ENCODE measurements around the gene TCERG1L.
"Not testable (repeated sequence)": the region's sequence is repeated elsewhere in the genome, so short reads cannot be mapped to it uniquely, and the experiment has no call there.

The TCERG1L gene

DNA sequence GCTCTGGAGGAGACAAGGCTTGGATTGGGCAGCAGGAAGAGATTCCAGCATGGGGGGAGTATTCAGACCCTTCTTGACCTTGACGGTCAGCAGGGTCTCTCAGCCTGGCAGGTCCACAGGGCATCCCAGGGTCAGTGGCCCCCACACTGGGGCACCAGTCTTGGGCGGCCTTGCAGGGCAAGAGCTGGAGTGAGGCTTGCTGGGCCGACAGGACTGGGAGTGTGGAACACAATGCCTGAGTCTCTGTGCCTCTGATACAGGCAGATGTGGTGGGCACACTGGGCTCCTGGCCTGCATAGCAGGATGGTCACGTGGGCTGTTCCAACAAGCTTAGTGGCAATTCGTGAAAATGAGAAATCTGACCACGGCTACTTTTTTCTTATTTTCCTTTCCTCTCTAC is 229.7 kb downstream of the TCERG1L start:
- DNase-seq = no peak

DNA sequence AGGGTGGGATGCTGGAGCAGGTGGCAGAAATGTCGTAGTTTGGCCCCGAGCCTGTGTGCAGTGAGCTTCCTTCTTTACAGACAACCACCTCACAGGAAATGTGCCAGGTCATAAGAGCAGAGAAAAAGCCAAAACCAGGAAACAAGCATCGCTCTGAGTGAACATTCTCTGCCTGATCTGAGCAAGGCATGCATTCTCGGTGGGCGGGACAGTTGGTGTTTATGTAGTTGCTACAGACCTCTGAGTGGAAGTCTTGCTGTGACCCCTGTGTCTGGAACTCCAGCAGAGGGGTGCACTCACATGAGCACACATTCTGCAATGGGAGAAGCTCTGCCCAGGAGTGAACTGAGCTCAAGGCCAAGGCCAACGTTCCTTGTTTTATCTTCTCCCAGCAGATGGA is 230.1 kb downstream of the TCERG1L start:
- no peak for DNase-seq

DNA sequence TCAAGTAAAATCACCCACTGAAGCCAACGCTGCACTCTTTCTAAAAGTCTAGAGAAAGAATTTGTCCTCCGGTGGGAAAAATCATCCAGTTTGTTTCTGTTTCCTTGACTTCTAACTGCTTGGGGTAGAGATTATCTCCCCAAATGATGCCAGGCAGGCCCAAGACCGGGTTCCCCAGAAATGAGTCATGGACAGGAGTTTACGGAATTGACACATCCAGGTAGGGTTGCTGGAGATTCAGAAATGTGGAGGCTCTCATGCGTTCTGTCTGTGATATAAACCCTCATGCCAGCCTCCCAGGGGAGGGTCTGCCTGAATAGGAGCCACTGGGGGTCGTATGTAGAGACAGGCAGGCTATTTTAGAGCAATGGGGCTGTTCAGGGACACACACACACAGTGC is 230.9 kb downstream of the TCERG1L start:
- DNase-seq = no peak

DNA sequence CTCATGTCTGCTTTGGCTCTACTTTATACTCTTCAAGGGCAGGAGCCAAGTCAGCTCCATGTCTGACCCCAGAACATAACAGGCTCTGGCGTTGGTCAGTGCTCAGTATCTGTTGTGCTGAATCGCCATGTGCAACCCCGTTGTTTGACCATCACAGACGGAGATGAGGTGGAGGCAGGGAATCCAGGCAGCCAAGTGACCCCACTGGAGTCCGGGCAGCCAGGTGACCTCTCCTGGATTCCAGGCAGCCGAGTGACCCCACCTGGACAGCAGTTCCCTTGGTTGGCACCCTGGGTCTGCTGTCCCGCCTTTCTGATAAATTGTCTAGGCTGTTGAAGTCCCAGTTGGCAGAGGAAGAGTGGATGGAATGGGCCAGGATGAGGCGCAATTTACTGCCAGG is 232.2 kb downstream of the TCERG1L start:
- no peak for DNase-seq

DNA sequence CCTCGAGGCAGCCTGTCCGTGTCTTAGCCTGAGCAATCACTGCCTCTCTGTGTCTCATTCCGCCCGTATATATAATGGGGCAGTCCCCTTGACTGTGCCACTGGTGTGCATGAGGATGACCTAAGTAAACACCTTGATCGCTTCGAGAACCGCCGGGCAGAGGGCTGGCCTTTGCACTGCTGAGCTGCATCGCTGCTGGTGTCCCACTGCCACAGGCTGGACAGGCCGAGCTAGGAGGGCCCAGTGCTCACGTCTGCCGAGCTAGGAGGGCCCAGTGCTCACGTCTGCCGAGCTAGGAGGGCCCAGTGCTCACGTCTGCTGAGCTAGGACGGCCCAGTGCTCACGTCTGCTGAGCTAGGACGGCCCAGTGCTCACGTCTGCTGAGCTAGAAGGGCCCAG is 232.6 kb downstream of the TCERG1L start:
- DNase-seq = not testable (repeated sequence)

DNA sequence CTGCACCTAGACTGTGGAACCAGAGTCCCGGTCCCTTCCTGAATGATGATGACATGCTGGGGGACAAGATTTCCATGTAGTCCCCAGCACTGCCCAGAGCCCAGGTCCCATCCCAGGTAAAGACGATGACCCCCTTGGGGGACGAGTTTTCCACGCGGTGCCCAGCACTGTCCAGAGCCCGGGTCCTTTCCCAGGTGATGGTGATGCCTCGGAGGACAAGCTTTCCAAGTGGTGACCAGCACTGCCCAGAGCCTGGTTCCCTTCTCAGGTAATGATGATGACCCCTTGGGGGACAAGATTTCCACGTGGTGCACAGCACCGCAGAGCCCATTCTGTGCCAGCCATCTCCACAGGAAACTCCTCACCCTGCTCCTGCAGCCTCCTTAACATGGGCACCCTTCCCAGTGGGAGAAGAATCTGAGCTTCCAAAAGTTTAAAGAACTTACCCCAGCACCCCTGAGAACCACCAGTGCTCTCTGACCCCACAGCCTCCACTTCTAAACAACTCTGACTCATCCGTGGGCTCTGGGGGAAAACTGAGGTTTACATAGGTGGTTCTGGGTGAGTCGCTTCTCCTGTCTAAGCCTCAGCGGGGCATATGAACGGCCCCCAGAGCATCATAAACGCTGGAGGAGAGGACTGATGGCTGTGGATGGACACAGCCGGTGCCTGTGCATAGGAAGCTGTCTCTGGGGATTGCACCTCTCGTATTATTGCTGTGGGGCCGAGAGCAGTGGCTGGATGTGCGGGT is 233.2 kb downstream of the TCERG1L start:
- no peak for DNase-seq

DNA sequence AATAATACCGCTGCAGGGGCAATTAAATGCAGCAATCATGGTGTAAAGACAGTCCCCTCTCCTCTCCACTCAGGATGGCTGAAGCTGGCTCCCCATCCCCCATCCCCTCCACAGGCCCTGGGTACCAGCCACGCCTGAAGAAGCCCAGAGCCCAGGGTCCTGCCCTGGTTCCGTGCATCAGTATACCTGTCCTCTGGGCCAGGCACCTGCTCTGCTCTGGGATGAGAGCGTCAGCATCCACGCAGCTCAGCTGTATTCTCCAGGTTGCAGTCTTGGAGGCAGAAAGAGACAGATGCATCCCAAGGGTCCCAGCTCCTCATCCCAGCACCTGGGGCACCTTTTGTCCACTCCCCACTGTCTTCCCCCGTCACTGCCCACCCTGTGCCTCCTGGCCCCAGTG is 233.8 kb downstream of the TCERG1L start:
- no peak for DNase-seq

DNA sequence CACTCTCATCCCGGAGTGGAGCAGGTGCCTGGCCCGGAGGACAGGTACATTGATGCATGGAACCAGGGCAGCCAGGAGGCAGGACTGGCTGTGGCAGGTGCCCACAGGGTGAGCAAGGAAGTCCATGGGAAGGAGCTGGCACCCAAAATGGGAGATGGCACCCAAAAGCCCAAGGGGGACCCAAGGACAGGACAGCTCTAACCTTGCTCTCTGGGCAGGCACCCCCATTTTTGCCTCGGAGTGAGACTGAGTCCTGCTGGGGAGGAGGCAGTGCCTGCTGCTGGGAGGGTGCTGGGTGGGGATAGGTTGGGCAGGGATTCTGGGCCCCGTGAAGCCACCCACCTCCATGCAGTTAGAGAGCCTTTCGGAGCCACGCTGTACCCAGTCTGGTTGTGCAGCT is 234.5 kb downstream of the TCERG1L start:
- no peak for DNase-seq

DNA sequence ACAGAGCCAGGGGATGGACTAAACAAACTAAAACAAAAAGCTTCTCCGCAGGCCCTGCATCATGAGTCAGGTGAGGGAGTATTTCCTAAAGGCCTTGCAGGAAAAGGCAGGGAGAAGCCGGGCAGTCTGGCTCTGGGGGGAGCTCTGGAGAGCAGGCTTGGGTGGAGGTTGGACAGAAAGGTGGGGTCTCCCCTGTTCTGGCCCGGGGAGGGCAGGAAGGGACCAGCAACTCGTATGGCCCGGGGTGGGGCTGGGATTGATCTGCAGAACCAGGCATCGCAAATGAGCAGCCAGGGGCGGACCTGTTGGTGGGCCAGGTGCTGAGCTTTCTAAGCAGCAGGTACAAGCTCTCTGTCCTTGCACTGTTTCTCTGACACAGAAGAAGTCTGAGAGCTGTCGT is 235.2 kb downstream of the TCERG1L start:
- no peak for DNase-seq

DNA sequence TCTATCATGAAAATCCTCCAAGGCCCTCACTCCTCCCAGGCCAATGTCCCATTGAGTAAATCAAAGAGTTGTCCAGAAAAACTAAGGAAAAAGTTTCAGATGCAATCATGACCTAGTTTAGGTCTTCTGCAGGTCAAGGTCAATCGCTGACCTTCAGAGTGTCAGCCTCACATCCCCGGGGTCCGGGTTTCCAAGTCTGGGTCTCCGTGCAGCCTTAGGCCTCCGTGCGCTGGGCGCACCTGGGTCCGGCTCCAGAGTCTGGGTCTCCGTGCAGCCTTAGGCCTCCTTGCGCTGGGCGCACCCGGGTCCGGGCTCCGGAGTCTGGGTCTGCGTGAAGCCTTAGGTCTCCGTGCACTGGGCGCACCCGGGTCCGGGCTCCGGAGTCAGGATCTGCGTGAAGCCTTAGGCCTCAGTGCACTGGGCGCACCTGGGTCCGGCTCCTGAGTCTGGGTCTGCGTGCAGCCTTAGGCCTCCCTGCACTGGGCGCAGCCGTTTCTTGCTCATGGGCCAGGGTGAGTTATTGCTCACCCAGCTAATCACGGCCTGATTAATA is 236.2 kb downstream of the TCERG1L start:
- DNase-seq = no peak

DNA sequence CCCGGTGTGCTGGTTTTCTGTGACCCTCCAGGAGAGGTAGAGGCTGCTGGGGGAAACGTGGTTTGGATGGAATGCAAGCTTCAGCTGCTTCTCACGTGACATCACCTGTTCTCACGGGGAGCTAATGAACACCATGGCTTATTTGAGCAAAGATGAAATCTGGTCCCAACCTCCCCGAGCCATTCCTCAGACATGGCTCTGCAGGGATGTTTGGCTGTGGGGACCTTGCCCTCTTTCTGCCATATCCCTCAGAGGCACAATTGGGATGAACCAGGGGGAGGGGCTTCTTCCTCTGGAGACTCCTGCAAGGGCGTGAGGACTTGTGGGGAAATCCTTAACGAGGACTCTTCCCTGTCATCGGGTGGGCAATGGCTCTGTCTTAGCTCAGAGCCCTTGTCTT is 236.8 kb downstream of the TCERG1L start:
- no peak for DNase-seq

DNA sequence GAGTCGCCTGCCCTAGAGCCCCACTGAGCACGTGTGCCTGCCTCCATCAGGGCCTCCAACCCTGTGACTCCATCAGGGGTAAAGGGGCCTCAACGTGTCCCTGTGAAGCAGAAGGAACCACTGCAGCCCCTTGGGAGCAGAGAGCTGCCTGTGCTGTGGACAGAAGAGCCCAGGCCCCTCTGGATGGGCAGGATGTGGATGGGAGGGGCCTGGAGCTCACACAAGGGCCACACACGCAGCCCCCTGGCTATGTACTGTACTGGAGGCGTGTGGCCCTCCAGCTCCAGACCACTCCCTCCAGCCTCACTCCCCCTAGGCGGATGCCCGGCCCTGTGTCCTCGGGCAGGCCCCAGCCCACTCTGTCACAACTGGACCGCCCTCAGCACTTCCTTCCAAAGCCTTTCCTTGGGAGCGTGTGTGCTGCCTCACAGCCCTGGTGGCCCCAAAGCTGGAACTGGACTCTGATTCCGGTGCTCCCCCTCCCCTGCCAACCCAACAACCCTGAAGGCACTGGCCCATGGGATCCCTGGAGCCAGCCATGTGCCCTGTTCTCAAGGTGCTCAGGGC is 238.0 kb downstream of the TCERG1L start:
- DNase-seq = no peak

DNA sequence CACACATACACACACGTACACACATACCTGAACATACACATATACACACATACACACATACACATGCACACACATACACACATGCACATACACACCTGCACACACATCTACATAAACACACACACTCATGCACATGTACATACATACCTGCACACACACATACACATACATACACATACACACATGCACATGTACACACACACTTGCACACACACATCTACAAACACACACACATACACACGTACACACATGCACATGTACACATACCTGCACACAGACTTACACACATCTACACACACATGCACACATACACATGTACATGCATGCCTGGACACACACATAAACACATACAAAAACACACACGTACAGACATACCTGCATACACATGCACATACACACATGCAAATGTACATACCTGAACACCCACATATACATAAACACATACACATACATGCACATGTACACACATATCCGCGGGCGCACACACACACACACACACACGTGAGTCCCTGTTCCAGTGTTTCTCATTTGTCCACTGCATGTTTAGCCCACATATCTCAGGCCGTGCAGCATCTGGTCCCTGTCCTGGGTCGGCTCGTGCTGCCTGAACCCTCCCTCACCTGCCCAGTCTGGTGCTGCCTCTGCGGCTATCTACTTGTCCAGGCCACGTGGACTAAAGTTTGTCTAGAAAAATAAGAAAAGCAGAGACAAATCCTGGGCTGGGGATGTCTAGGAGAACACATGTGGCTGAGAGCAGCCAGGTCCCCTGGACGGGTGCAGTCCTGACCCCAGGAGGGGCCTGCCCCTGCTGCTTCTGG is 238.7 kb downstream of the TCERG1L start:
- DNase-seq = no peak

DNA sequence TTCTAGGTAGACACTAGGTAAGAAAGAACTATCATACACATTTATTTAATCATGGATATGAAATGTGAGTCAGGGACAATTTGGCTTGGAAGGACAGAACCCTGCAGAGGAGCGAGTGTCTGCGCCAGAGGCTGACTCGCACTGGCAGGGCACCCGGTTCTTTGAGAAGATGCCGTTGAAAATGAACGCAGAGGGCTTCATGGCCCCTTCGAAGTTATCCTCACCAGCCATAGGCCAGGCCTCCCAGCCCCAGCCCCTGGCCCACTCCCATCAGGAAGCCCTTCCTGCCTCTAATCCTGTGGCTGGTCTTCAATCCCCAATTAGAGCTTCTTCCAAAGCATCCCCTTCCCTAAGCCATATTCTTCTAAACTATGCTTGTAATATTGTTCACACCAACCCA is 239.8 kb downstream of the TCERG1L start:
- DNase-seq = no peak

DNA sequence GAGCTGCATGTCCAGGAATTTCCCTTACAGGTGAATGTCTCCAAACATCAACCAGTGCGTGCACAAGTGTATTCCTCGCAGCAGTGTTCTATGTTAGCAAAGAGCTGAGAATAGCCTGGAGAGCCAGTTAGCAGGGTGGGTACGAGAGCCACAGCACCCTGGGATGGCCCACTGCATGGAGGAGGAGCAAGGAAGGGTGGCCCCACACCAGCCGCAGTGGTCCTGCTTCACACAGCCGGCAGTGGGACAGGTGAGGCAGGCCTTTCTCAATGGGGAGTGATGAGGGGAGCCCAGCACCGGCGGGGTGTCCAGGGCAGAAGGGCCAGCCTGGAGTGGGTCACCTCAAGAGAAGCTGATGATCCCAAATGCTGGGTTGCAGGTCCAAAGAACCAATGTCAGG is 240.7 kb downstream of the TCERG1L start:
- no peak for DNase-seq

DNA sequence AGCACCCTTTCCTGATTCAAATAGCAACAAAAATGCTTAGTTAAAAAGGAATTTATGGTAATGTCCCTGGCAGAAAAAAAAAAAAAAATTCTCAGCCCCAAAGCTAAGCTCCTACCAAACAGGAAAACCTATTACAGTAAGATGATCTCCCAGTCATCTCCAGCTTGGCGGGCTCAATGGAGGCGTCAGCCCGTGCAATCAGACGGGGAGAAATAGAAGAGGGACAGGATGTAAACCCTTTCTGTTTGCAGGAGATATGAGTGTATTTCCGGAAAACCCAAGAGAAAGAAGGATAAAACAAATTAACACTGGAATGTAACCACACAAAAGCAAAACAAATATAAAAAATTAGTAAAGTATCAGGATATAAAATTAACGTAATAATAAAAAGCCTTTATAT is 242.8 kb downstream of the TCERG1L start:
- DNase-seq = no peak

DNA sequence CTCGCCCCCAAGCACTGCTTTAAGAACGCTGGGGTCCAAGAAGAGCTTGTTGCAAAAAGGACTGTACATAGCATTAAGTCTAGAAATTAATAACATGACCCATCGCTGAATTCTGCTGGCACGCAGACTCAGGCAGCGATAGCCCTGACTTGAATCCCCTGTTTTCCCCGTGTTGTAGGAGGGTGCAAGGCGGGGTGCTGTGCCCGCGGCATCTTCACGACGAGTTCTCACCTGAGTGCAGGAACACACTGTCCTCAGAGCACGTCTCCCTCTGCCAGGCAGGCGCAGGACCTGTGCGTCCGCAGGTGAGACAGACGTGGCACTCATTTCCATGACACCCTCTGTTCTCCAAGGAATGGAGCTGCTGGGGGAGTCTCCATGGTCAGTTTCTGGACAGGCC is 243.2 kb downstream of the TCERG1L start:
- no peak for DNase-seq

DNA sequence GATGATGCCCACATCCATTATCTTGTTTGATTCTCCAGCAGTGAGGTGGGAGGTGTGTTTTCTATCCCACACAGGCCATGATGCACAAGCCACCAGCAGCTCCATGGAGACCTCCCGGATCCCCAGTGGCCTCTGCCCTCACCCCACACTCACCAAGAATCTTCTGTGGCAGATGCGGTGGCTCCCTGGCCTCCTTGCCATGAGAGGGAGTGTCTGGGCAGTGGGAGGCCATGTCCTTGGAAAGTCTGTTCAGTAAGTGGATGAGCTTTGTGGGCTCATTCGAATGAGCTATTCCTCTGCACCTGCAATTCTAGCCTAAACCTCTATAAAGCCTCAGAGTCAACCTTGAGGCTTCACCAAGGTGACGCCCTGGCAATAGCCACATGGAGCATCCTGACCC is 243.8 kb downstream of the TCERG1L start:
- no peak for DNase-seq

DNA sequence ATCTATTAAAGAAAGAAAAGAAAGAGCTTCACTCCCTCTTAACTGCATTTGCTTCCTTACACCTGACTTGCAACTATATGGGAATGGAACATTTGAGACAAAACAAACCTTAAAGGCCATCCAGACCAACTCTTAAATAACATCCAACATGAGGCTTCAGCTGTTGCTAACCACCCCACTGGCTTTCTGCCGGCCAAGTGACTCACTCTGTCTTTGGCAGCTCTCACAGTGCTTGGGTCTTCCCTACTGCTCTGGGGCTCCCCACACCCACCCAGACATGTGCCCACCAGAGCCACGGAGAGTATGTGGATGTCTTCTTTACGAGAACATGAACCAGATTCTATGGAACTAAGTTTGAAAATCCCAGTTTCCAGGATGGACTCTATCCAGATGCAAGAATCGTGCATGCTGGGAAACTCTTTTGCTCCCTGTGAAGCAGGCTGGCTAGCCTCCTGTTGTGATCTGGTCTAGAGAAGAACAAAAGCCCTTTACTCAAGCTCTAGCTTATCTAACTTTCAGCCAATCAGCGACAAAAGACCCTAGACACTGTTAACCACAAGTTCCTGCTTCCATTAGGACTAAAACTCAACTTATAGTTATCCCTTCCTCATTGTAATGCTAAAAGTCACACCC is 245.7 kb downstream of the TCERG1L start:
- DNase-seq = no peak

DNA sequence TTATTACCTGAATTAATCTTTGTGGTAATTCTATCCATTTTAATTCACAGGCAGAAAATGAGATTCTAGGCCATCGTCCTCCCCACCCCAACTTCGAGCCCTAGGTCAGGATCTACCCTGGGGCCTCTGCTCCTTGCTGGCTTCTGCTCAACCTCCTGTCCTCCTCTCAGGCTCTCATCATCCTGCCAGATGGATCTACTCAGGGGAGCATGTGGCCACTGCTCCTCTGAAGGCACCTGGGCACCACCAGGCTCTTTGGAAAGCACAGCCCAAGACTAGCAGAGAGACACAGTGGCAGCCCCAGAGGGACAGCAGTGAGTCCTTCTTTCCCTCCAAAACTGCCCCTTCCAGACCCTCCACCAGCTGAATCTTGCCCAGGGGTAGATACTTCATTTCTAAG is 248.2 kb downstream of the TCERG1L start:
- no peak for DNase-seq

DNA sequence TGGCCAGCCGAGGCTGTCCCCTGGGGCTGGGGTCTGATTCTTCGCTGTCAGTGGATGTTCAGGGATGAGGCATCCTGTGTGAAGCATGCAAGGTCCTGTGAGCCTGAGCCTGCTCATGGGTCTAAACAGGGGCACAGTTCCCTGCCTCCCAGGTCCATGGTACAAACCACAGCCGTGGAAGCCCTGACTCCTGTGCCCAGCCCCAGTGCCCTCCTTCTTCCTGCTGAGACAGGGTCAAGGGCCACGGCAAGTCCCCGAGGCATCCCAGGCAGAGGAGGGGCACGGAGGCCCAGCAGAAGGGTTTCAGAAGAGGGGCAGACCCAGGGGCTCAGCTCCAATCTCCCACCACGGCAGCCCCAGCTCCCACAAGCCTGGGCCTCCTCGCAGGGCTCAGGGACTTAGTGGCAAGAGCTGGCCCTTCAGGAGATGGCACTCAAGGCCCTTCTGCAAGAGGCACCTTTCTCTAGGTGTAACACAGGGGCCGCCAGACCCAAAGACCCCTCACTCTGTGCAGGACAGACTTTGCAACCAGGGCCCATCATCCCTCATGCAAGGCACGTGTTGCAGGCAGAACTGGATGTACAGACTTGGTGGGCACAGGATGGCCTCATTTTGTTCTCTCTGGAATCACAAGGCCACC is 248.8 kb downstream of the TCERG1L start:
- DNase-seq = no peak

DNA sequence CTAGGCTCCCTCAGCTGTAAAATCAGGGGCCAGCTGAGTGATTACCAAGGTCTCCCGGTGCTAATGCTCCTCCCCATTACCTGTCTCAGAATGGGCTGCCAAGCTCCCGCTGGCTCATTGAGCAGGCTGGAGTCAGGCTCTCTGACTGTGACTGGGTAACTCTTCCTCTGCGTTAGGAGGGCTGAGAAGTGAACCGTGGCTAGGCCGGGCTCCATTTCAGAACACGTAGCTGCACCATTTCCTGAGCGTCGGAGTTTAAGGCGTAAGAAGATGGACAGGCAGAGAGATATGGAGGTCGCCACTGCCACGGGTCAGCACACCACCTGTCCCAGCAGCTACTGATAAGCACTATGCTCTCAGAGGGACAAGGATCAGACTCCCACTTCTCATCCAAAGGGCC is 250.3 kb downstream of the TCERG1L start:
- DNase-seq = no peak

DNA sequence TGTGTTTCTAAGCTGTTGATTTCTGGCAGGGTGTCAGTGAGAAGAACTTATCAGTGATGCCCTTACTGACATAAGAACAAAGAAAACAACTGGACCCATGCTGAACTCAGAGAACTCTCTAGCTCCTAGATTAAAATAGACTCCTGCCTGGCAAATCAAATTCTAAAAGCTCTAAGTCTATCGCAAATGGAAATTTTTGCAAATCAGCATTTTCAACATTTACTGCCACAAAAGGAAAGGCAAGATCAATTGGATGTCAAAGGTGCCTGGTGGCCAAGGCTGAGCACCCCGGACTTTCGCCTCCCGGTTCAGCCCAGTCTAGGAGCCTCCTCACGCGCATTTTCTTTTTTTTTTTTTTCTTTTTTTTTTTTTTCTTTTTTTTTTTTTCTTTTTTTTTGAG is 251.6 kb downstream of the TCERG1L start:
- DNase-seq = no peak
